BLaER1 (cell line): ENCODE results near the gene TENM4.

Experiments
- H3K27ac ChIP-seq: shearing (Covaris generic); formaldehyde crosslinking; 2 replicates; pipeline ENCODE4 v1.8.1; 2022
- H3K27me3 ChIP-seq: shearing (Covaris generic); formaldehyde crosslinking; 2 replicates; pipeline ENCODE4 v1.8.1; 2022
- H3K36me3 ChIP-seq: shearing (Covaris generic); formaldehyde crosslinking; 2 replicates; pipeline ENCODE4 v1.8.1; 2022
- H3K4me1 ChIP-seq: shearing (Covaris generic); formaldehyde crosslinking; 2 replicates; pipeline ENCODE4 v1.8.1; 2022
- H3K4me2 ChIP-seq: shearing (Covaris generic); formaldehyde crosslinking; 2 replicates; pipeline ENCODE4 v1.8.1; 2022
- H3K4me3 ChIP-seq: shearing (Covaris generic); formaldehyde crosslinking; 2 replicates; pipeline ENCODE4 v1.8.1; 2022
- H3K9ac ChIP-seq: shearing (Covaris generic); formaldehyde crosslinking; 2 replicates; pipeline ENCODE4 v1.8.1; 2022
- H3K9me3 ChIP-seq: shearing (Covaris generic); formaldehyde crosslinking; 2 replicates; pipeline ENCODE4 v1.8.1; 2022
- H4K20me1 ChIP-seq: shearing (Covaris generic); formaldehyde crosslinking; 2 replicates; pipeline ENCODE4 v1.8.1; 2022
- Cebpa-rat ChIP-seq: shearing (Covaris generic); IDR thresholded peaks from 2 replicates; pipeline ENCODE4 v1.8.1; 2022

Gene TENM4

DNA sequence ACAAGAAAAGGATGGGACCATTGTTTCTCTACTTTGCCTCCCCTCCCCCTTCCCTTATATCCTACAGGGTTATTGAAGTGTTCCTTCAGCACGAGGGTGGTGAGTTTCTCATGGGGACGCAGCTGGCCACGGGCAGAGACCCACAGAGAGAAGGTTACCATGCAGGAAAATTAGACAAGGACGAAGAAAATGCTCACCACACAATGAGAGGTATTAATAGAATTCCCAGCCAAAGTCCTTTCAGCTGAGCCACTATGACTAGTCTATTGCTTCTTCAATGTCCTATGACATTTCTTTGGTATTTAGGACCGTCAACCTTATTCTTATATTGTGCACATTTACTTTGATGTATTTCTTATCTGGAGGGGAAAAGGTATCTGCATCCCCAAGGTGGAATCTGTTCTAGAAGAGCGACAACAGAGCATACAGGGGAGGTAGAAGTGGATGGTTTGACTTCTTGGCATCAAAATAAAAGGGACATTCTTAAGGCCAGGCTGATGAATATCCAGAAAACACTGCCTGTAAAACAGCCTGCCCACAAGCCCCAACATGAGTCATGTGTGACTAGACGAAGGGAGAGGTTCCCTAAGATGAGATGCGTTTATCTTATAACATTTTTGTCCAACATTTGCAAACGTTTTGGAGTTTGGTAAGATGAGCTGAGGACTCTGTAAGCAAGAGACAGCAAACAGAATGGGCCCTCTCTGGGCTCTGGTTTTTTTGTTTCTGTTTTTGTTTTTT is 656.3 kb downstream of the TENM4 start:
- no peak overlapping the region for H3K9ac ChIP-seq
- H3K36me3 ChIP-seq = peaks cover 17% of the 10 kb centered on the region; the same call in 1 of the 2 replicates
- no peaks in the 10 kb centered on the region for H4K20me1 ChIP-seq
- no peak for TF ChIP-seq Cebpa-rat
- no peaks in the 10 kb centered on the region for H3K9me3 ChIP-seq
- no peaks in the 10 kb centered on the region for H3K27me3 ChIP-seq
- H3K4me3 ChIP-seq = no peak overlapping the region
- H3K4me1 ChIP-seq = peaks cover 5% of the 10 kb centered on the region; the same call in 1 of the 2 replicates
- H3K4me2 ChIP-seq = no peak overlapping the region
- no peak overlapping the region for H3K27ac ChIP-seq

DNA sequence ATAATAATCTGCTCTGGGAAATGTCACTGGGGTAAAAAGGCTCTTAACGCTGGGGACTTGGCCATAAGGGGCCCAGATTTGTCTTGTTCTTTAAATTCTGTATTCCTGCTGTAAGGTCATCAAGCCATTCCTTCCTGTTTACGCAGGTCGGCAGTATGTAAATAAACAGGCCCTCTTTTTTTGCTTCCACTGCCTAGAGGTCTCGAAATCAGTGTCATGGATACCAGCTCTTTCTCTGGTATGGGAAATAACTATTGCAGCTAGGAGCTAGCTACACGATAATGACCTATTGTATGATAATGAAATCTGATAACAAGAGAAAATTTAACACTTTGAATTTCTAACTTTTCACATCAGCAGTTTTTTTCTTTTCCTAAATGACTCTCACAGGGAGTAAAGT is 657.0 kb downstream of the TENM4 start:
- Histone ChIP-seq H3K4me2 (no peak overlapping the region), H3K9ac (no peak overlapping the region)

DNA sequence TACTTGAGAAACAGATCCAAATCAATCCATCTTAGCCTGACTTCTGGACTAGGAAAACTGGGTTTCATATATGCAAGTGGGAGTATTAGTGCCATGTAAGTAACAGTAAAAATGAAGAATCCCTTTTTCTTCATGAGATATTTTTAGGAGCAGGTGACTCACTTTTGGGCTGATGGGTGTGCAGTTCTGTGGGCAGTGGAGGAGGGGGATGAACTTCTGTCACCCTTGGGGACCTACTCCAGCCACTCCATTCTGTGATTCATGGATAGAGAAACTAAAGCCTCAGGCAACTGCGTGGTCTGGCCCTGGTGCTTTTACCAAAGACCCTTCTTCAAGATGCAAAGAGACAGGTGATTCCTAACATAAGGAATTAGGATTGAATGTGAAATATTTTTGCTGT is 657.5 kb downstream of the TENM4 start:
- Histone ChIP-seq H3K4me2 (no peak overlapping the region), H3K9me3 (no peaks in the 10 kb centered on the region), H3K27ac (no peak overlapping the region), H3K4me3 (no peak overlapping the region), H3K27me3 (no peaks in the 10 kb centered on the region), H3K4me1 (peaks cover 5% of the 10 kb centered on the region; the same call in 1 of the 2 replicates), H3K9ac (no peak overlapping the region), H3K36me3 (peaks cover 14% of the 10 kb centered on the region; the same call in 1 of the 2 replicates), H4K20me1 (no peaks in the 10 kb centered on the region)
- no peak for TF ChIP-seq Cebpa-rat

More for the DNA sequence above, 657.0 kb downstream of the TENM4 start:
- Histone ChIP-seq H4K20me1 (no peaks in the 10 kb centered on the region), H3K27me3 (no peaks in the 10 kb centered on the region), H3K27ac (no peak overlapping the region), H3K36me3 (peaks cover 14% of the 10 kb centered on the region; the same call in 1 of the 2 replicates), H3K4me3 (no peak overlapping the region), H3K4me1 (peaks cover 5% of the 10 kb centered on the region; the same call in 1 of the 2 replicates), H3K9me3 (no peaks in the 10 kb centered on the region)
- TF ChIP-seq Cebpa-rat = no peak

DNA sequence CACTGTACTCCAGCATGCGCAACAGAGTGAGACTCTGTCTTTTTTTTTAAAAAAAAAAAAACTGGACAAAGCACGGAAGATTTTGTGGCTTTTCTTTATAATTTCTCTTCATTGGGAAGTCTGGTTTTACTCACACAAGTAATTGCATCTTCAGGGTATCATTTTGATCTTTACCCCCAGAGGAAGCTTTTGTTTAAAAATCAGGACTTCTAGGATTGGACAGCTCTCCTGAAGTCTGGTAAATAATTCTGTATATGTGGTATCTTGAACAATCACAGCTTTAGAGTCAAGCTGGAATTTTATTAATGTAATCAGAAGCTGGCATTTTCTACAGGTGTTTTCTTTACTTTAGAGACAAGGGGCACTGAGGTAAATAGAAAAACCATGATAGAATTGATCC is 658.1 kb downstream of the TENM4 start:
- no peak for TF ChIP-seq Cebpa-rat
- no peak overlapping the region for H3K4me2 ChIP-seq
- H4K20me1 ChIP-seq = no peaks in the 10 kb centered on the region
- peaks cover 5% of the 10 kb centered on the region; the same call in 1 of the 2 replicates for H3K4me1 ChIP-seq
- H3K27me3 ChIP-seq = no peaks in the 10 kb centered on the region
- H3K9me3 ChIP-seq = no peaks in the 10 kb centered on the region
- peaks cover 14% of the 10 kb centered on the region; the same call in 1 of the 2 replicates for H3K36me3 ChIP-seq
- no peak overlapping the region for H3K4me3 ChIP-seq
- H3K9ac ChIP-seq = no peak overlapping the region
- no peak overlapping the region for H3K27ac ChIP-seq

DNA sequence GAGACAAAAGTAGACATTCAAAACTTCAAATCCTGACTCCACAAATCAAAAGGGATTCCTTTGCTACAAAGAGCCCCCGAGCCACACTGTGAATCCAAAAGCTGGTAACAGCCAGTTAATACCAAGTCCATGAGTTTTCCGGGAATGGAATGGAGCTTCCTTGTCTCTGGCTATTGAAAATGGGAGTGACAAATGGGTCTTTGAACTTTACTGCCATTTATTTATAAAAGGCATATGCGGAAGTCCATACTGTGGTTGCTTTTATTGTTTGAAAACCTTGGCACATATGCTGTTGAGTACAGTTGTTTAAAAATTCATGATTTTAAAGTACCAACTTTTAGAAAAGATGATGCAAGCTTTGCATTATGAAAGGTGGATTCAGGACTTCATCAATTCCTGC is 659.9 kb downstream of the TENM4 start:
- Histone ChIP-seq H3K4me2 (no peak overlapping the region), H3K36me3 (0 out of 2 replicates have a peak, but pooled peaks cover 3% of the 10 kb centered on the region), H3K4me1 (peaks cover 5% of the 10 kb centered on the region; the same call in 1 of the 2 replicates), H3K27ac (no peak overlapping the region), H3K9ac (no peak overlapping the region), H3K4me3 (no peak overlapping the region), H4K20me1 (no peaks in the 10 kb centered on the region), H3K27me3 (no peaks in the 10 kb centered on the region), H3K9me3 (no peaks in the 10 kb centered on the region)
- TF ChIP-seq Cebpa-rat = no peak

DNA sequence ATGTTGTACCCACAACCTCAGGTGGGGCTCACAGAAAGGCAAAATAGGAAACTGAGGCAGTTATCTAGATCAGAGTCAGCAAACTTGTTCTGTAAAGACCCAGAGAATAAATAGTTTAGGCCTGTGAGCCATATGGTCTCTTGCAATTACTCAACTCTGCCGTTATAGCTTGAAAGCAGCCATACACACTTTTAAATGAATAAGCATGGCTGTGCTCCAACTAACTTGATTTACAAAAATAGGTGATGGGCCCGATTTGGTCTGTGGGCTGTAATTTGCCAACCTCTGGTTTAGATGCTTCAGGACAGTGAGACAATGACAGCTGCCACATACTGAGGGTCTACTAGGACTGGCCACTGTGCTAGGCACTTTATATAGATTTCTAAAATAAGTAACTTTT is 667.3 kb downstream of the TENM4 start:
- Histone ChIP-seq H3K4me1 (peaks cover 8% of the 10 kb centered on the region), H3K9me3 (no peaks in the 10 kb centered on the region), H3K36me3 (peaks cover 19% of the 10 kb centered on the region; the same call in 1 of the 2 replicates), H3K27me3 (no peaks in the 10 kb centered on the region), H3K9ac (no peak overlapping the region), H3K27ac (no peak overlapping the region), H3K4me3 (no peak overlapping the region), H3K4me2 (no peak overlapping the region), H4K20me1 (no peaks in the 10 kb centered on the region)
- TF ChIP-seq Cebpa-rat = no peak

DNA sequence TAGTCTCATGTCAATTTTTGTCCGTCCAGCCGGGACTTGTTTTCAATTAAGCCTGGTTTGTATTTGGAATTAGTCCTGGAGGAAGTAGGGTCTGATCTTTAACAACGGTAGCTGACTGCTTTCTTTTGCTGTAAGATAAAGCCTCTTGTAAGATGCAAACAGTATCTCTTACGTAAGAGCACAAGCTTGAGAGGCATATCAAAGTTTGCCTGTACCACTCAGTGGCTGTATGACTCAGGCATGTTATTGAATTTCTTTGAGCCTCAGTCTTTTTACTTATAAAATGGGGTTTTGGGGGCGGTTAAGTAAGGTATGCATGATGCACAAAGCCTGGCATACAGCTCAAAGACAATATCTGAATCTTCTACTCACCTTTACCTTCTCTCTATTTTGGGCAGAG is 667.8 kb downstream of the TENM4 start:
- no peak overlapping the region for H3K4me2 ChIP-seq
- no peak for TF ChIP-seq Cebpa-rat
- no peaks in the 10 kb centered on the region for H3K27me3 ChIP-seq
- peaks cover 13% of the 10 kb centered on the region for H3K4me1 ChIP-seq
- no peaks in the 10 kb centered on the region for H3K9me3 ChIP-seq
- peaks cover 19% of the 10 kb centered on the region; the same call in 1 of the 2 replicates for H3K36me3 ChIP-seq
- H4K20me1 ChIP-seq = no peaks in the 10 kb centered on the region
- no peak overlapping the region for H3K4me3 ChIP-seq
- H3K9ac ChIP-seq = no peak overlapping the region
- H3K27ac ChIP-seq = no peak overlapping the region

DNA sequence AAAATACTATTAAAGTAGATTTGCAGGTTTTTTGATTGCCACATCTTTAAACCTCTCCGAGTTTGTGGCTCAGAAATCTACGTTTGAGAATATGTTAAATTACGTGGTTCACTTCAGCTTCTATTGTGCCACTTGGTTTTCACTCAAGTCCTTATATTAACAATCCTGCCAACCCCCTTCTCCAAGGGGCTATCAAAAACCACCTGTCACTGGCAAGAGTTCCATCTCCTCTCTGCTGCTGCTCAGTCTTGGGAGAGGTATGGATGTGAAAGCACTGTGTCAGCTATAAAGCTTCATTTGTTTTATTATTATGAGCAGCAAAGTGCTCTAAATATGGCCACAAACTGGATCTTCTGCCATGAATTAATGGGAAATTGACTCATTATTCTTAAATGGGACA is 668.6 kb downstream of the TENM4 start:
- H3K27me3 ChIP-seq = no peaks in the 10 kb centered on the region
- no peak for TF ChIP-seq Cebpa-rat
- H3K4me3 ChIP-seq = no peak overlapping the region
- no peaks in the 10 kb centered on the region for H3K9me3 ChIP-seq
- no peak overlapping the region for H3K9ac ChIP-seq
- peaks cover 14% of the 10 kb centered on the region for H3K4me1 ChIP-seq
- peaks cover 23% of the 10 kb centered on the region; the same call in 1 of the 2 replicates for H3K36me3 ChIP-seq
- no peaks in the 10 kb centered on the region for H4K20me1 ChIP-seq
- no peak overlapping the region for H3K4me2 ChIP-seq
- no peak overlapping the region for H3K27ac ChIP-seq

DNA sequence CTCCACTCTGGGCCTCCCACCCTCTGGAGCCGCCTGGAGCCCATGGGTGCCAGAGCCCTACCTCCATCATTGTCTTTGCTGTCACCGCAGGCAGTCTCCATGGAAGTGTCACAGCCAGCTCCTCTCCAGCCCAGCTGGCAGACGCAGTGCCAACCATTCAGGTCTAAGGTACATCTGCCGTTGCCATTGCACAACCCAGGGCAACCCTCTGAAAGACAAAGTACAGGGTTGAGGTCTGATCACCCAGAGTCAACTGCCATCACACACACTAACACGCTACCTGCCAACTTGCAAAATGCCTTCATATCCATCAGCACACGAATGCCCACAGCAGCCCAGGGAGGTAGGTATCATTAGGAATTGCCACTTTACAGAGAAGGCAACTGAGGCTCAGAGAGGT is 669.9 kb downstream of the TENM4 start:
- H3K36me3 ChIP-seq = peaks cover 26% of the 10 kb centered on the region; the same call in 1 of the 2 replicates
- peaks cover 14% of the 10 kb centered on the region for H3K4me1 ChIP-seq
- TF ChIP-seq Cebpa-rat = no peak
- H3K4me2 ChIP-seq = no peak overlapping the region
- no peaks in the 10 kb centered on the region for H3K27me3 ChIP-seq
- no peak overlapping the region for H3K27ac ChIP-seq
- no peaks in the 10 kb centered on the region for H4K20me1 ChIP-seq
- no peak overlapping the region for H3K4me3 ChIP-seq
- no peak overlapping the region for H3K9ac ChIP-seq
- H3K9me3 ChIP-seq = no peaks in the 10 kb centered on the region

DNA sequence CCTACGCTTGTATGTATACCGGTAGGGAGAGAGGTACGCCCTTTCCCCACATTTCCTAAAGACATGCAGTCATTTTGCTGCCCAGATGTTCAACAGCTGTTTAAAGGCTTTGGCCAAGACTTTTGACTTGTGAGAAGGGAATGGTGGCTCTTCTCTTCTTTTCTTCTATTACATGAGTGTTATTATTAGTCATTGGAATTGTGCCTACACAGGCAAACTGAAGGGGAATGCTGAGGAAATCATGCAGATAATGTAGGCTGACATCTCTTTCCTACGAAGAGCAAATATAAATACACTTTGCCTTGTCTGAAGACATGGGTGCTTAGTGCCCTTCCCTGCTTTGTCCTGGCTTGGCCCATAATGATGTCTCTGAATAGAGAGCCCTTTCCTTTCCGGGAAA is 671.9 kb downstream of the TENM4 start:
- Histone ChIP-seq H4K20me1 (no peaks in the 10 kb centered on the region), H3K27ac (no peak overlapping the region), H3K36me3 (peaks cover 32% of the 10 kb centered on the region; the same call in 1 of the 2 replicates), H3K9me3 (no peaks in the 10 kb centered on the region), H3K27me3 (no peaks in the 10 kb centered on the region), H3K4me1 (peaks cover 14% of the 10 kb centered on the region), H3K4me2 (peak overlapping the region; percentile 58), H3K4me3 (no peak overlapping the region), H3K9ac (no peak overlapping the region)
- no peak for TF ChIP-seq Cebpa-rat
